ENCODE results near the gene LLGL1.

- TF ChIP-seq ZNF384 (IDR thresholded peaks at IDR 0.05) (no peak), ELF4 (IDR thresholded peaks at IDR 0.05) (no peak), LEF1 (IDR thresholded peaks at IDR 0.05; ENCODE audit: borderline replicate concordance) (no peak), NFRKB (IDR thresholded peaks at IDR 0.05) (no peak), BHLHE40 (IDR thresholded peaks at IDR 0.05; ENCODE audit: borderline replicate concordance) (no peak), SUZ12 (IDR thresholded peaks at IDR 0.05) (no peak), FOXM1 (IDR thresholded peaks at IDR 0.05; ENCODE audit: borderline replicate concordance) (no peak), SP1 (IDR thresholded peaks at IDR 0.05) (no peak), FOXK2 (IDR thresholded peaks at IDR 0.05) (no peak), CTBP1 (IDR thresholded peaks at IDR 0.05; ENCODE audit: borderline replicate concordance) (no peak), TARDBP (IDR thresholded peaks at IDR 0.05) (no peak), FOXA1 (IDR thresholded peaks at IDR 0.05) (no peak), ARNT (IDR thresholded peaks at IDR 0.05) (no peak)
- TF ChIP-seq, protein P1, sequence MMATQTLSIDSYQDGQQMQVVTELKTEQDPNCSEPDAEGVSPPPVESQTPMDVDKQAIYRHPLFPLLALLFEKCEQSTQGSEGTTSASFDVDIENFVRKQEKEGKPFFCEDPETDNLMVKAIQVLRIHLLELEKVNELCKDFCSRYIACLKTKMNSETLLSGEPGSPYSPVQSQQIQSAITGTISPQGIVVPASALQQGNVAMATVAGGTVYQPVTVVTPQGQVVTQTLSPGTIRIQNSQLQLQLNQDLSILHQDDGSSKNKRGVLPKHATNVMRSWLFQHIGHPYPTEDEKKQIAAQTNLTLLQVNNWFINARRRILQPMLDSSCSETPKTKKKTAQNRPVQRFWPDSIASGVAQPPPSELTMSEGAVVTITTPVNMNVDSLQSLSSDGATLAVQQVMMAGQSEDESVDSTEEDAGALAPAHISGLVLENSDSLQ (IDR thresholded peaks at IDR 0.05) = no peak
Observed at GRCh38 chr17:18257982-18258355, 32.5 kb downstream of the LLGL1 start.
